Gastrocnemius medialis (tissue), 4 donors: ENCODE data around the gene TTC3. TPM values are rescaled to one million over a fixed set of nuclear protein-coding genes. Genes with fewer than 3 reads are reported as not detected.

Experiments used
- ATAC-seq, 2 donors: fragments of 150-250 bp; one replicate each; pipeline ENCODE4 v1.9.1; 2016
- DNase-seq, 2 donors: peaks; one replicate each; pipeline ENCODE4 v3.0.0-alpha.2; 2019
- H3K27ac ChIP-seq, 4 donors: fragments of 200-600 bp; sonication (generic); 1 replicate in 1 of 4; 2 replicates in 3 of 4; pipeline ENCODE4 v1.5.1; 2016 to 2018; ENCODE audit warnings: mild to moderate bottlenecking in 2 of 4, moderate library complexity in 1 of 4
- H3K27me3 ChIP-seq, 3 donors: fragments of 200-600 bp; sonication (generic) in 2 of 3; 1 replicate in 1 of 3; 2 replicates in 2 of 3; pipeline versions ENCODE4 v1.5.1 to v1.6.0; 2016 to 2019; ENCODE audit warnings: mild to moderate bottlenecking in 1 of 3, moderate library complexity in 1 of 3
- H3K36me3 ChIP-seq, 2 donors: fragments of 200-600 bp; sonication (generic) in 1 of 2; one replicate each; pipeline ENCODE4 v1.5.1; 2017 to 2018
- H3K4me1 ChIP-seq, 2 donors: fragments of 200-600 bp; sonication (generic) in 1 of 2; one replicate each; pipeline ENCODE4 v1.5.1; 2016 to 2017; ENCODE audit warnings: mild to moderate bottlenecking in 2 of 2
- H3K4me3 ChIP-seq, 4 donors: fragments of 200-600 bp; sonication (generic) in 3 of 4; 1 replicate in 1 of 4; 2 replicates in 3 of 4; pipeline ENCODE4 v1.5.1; 2016 to 2019; ENCODE audit warnings: mild to moderate bottlenecking in 2 of 4
- H3K9me3 ChIP-seq, 3 donors: fragments of 200-600 bp; sonication (generic) in 2 of 3; 1 replicate in 1 of 3; 2 replicates in 2 of 3; pipeline ENCODE4 v1.5.1; 2016 to 2019
- POLR2A ChIP-seq, 2 donors: fragments of 450-650 bp; IDR thresholded peaks; one replicate each; pipeline ENCODE4 v1.6.1; 2017; ENCODE audit warnings: antibody characterized with exemption in 2 of 2, mild to moderate bottlenecking in 2 of 2, moderate library complexity in 2 of 2
- in situ Hi-C, 4 donors: fragments of 200-750 bp; cut with MboI; loops; one replicate each; pipeline versions ENCODE4 v1.15.0 to v1.8.0; 2017; ENCODE audit warnings: low sequenced_read_pairs in 4 of 4
- intact Hi-C: fragments of 100-400 bp; cut with DNase I; formaldehyde crosslinking; loops from one replicate; pipeline ENCODE4 v1.15.1; 2023; ENCODE audit warnings: low total_unique reads
- total RNA-seq, 4 donors: library from RNA; depleted of rRNA; stranded (reverse); fragments of >200 nt; gene quantifications; one replicate each; pipeline versions ENCODE4 v1.1.0 to v1.2.3, GENCODE V29; 2016
- TF ChIP-seq, protein P1 (sequence below), 5 experiments: fragments of 450-650 bp in 3 of 5; fragments of 200-600 bp in 2 of 5; sonication (generic) in 2 of 5; IDR thresholded peaks in 4 of 5; conservative IDR thresholded peaks in 1 of 5; 1 replicate in 4 of 5; 2 replicates in 1 of 5; pipeline ENCODE4 v1.5.1; 2016 to 2019; ENCODE audit warnings: antibody characterized with exemption in 5 of 5, mild to moderate bottlenecking in 3 of 5, moderate library complexity in 3 of 5

TTC3 gene
- total RNA-seq, 4 donors from 2014 or later, result 39.5 to 71.6 (median 44.1) TPM

DNA sequence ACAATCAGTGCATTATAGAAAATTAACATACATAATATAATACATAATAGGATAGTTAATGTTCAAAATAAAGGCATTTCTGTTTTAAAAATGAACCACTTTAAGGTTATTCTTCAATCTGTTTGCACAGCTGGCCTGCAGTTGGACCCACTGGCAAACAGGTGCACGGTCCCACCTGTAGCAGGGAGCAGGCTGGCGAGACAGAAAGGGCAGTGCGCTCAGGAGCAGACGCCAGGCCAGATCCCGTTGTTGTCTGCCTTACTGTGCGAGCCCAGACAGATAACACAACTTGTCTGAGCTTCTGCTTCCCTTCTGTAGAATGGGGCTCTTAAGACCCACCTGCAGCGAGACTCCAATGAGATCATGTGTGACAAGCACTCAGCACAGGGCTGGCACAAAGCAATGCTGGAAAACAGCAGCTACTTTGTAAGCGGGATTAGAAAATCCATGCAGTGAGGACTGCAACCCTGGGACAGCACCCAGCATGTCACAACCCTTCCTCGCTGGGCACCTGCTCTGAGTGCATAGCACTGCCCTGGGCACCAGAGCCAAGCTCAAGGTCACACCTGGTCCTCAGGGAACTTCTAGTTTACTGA is 160.6 kb downstream of the TTC3 start:
- H3K9me3 ChIP-seq, result no peaks in the 10 kb centered on the region
- no peak overlapping the region for H3K4me3 ChIP-seq
- no peak overlapping the region for H3K27ac ChIP-seq
- in situ Hi-C loops, result no loop called here
- ATAC-seq, result no peak
- intact Hi-C loops, result no loop called here
- peaks cover 6 to 70% of the 10 kb centered on the region in 2 donors for H3K36me3 ChIP-seq
- H3K4me1 ChIP-seq, result no peaks in the 10 kb centered on the region
- no peaks in the 10 kb centered on the region for H3K27me3 ChIP-seq
- TF ChIP-seq, protein P1, sequence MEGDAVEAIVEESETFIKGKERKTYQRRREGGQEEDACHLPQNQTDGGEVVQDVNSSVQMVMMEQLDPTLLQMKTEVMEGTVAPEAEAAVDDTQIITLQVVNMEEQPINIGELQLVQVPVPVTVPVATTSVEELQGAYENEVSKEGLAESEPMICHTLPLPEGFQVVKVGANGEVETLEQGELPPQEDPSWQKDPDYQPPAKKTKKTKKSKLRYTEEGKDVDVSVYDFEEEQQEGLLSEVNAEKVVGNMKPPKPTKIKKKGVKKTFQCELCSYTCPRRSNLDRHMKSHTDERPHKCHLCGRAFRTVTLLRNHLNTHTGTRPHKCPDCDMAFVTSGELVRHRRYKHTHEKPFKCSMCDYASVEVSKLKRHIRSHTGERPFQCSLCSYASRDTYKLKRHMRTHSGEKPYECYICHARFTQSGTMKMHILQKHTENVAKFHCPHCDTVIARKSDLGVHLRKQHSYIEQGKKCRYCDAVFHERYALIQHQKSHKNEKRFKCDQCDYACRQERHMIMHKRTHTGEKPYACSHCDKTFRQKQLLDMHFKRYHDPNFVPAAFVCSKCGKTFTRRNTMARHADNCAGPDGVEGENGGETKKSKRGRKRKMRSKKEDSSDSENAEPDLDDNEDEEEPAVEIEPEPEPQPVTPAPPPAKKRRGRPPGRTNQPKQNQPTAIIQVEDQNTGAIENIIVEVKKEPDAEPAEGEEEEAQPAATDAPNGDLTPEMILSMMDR (IDR thresholded peaks at IDR 0.05 in 4 of 5, conservative IDR thresholded peaks at IDR 0.05 in 1 of 5), result no peak
- TF ChIP-seq POLR2A (IDR thresholded peaks at IDR 0.05), result no peak
- DNase-seq, result no peak

DNA sequence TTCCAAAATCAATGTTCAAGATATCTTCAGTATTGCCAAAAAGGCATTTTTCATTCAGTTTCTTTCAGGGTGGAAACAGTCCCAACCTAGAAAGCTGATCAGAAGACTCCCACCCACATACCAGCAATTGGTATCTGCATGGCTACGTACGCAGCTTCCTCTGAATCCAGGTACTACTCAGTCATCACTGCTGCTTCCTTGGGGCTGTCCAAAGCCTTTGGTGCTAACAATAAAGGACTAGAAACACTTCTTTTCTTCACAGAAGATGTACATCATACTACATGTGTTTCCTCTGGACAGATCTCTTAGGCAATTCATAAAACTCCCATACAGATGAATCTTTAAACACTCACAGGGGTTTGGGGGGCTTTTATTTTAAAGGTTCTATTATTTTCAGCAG is 164.3 kb downstream of the TTC3 start:
- Histone ChIP-seq H3K27me3 (no peaks in the 10 kb centered on the region), H3K36me3 (peaks cover 6 to 48% of the 10 kb centered on the region in 2 donors), H3K4me3 (no peak overlapping the region), H3K4me1 (no peaks in the 10 kb centered on the region), H3K9me3 (no peaks in the 10 kb centered on the region), H3K27ac (no peak overlapping the region)
- DNase-seq (no peak), ATAC-seq (no peak)
- TF ChIP-seq POLR2A (IDR thresholded peaks at IDR 0.05), result no peak
- TF ChIP-seq, protein P1 (IDR thresholded peaks at IDR 0.05 in 4 of 5, conservative IDR thresholded peaks at IDR 0.05 in 1 of 5), result no peak
- in situ Hi-C loops, result no loop called here
- intact Hi-C loops, result no loop called here

DNA sequence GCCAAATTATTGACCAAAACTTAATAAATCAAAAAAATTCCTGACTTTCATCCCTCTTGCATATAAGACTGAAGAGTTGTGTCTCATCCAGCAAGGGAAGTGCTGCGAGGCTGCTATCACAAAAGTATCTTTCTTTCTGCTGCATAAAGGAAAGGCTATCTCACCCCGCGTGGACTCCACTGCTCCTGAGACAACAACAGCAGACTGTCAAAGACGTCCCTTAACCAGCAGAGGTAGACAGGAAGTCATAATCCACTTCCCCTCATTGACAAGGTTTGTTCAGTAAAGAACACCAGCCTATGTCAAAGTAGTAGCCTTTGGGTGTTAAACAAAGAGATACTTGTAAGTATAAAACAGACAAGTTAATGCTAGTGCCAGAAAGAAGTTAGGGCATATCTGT is 164.7 kb downstream of the TTC3 start:
- intact Hi-C loops, result no loop called here
- Histone ChIP-seq H3K27ac (no peak overlapping the region), H3K9me3 (no peaks in the 10 kb centered on the region), H3K27me3 (no peaks in the 10 kb centered on the region), H3K4me1 (no peaks in the 10 kb centered on the region), H3K36me3 (peaks cover 6 to 44% of the 10 kb centered on the region in 2 donors), H3K4me3 (no peak overlapping the region)
- TF ChIP-seq POLR2A (IDR thresholded peaks at IDR 0.05), result no peak
- TF ChIP-seq, protein P1 (IDR thresholded peaks at IDR 0.05 in 4 of 5, conservative IDR thresholded peaks at IDR 0.05 in 1 of 5), result no peak
- ATAC-seq, result no peak
- in situ Hi-C loops, result no loop called here
- DNase-seq, result no peak

DNA sequence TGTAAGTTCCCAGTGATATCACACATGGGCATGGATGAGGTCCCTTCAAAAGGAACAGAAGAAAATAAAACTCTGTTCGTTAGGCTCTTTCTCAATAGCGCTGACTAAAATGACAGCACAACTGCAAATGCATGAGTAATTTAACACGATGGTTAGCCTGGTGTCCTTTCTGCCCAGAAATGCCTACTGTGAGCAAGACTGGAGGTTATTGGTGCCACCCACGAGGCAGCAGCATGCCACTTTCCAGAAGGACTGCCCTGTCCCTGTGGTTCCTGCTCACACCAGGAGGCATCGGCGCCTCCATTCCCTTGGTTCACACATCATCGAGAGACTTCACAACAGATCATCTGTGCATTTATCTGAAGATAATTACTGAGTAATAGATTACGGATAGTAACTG is 167.9 kb downstream of the TTC3 start:
- no peaks in the 10 kb centered on the region for H3K27me3 ChIP-seq
- H3K9me3 ChIP-seq, result no peaks in the 10 kb centered on the region
- no peak for DNase-seq
- in situ Hi-C loops, result no loop called here
- H3K4me3 ChIP-seq, result no peak overlapping the region
- peaks cover 6 to 35% of the 10 kb centered on the region in 2 donors for H3K36me3 ChIP-seq
- ATAC-seq, result peak in 1 of 2 donors; percentile 21
- intact Hi-C loops, result no loop called here
- H3K27ac ChIP-seq, result no peak overlapping the region
- no peaks in the 10 kb centered on the region for H3K4me1 ChIP-seq
- no peak for TF ChIP-seq POLR2A (IDR thresholded peaks at IDR 0.05)

DNA sequence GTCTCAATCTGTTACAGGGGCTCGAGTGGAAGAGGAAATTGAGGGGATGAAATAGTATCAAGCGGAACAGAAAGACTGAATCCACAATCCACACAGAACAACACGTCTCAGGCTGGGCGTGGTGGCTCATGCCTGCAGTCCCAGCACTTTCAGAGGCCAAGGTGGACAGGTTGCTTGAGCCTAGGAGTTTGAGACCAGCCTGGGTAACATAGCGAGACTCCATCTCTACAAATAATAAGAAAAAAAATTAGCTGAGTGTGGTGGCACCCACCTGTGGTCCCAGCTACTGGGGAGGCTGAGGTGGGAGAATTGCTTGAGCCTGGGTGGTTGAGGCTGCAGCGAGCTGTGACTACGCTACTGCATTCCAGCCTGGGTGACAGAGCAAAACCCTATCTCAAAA is 168.4 kb downstream of the TTC3 start:
- no peak for TF ChIP-seq POLR2A (IDR thresholded peaks at IDR 0.05)
- TF ChIP-seq, protein P1 (IDR thresholded peaks at IDR 0.05 in 4 of 5, conservative IDR thresholded peaks at IDR 0.05 in 1 of 5), result no peak
- H3K4me1 ChIP-seq, result no peaks in the 10 kb centered on the region
- H3K36me3 ChIP-seq, result peaks cover 6 to 31% of the 10 kb centered on the region in 2 donors
- intact Hi-C loops, result no loop called here
- no peak overlapping the region for H3K27ac ChIP-seq
- no peak overlapping the region for H3K4me3 ChIP-seq
- H3K9me3 ChIP-seq, result no peaks in the 10 kb centered on the region
- no peaks in the 10 kb centered on the region for H3K27me3 ChIP-seq
- in situ Hi-C loops, result no loop called here
- DNase-seq (no peak), ATAC-seq (no peak)
